HUES48 (cell line): Measurements from ENCODE around the gene GLDN.
A peak's percentile ranks its signal among the peaks of the same experiment; 100 is the strongest.
"Not testable (repeated sequence)": the region's sequence is repeated elsewhere in the genome, so short reads cannot be mapped to it uniquely, and the experiment has no call there.

Source experiments
- H3K27ac ChIP-seq: one replicate; pipeline ENCODE4 v1.7.0; 2013; ENCODE audit warnings: low read depth, low read length, inconsistent platforms
- H3K27me3 ChIP-seq: 2 replicates; pipeline ENCODE4 v1.6.1; 2013; ENCODE audit warnings: mild to moderate bottlenecking, low read length; ENCODE audit not compliant: control insufficient read depth, insufficient read depth
- H3K36me3 ChIP-seq: 2 replicates; pipeline ENCODE4 v1.6.1; 2013; ENCODE audit warnings: low read length; ENCODE audit not compliant: control insufficient read depth, insufficient read depth
- H3K4me1 ChIP-seq: 2 replicates; pipeline ENCODE4 v1.6.1; 2013; ENCODE audit warnings: mild to moderate bottlenecking, low read length; ENCODE audit not compliant: control insufficient read depth, insufficient read depth
- H3K4me3 ChIP-seq: 2 replicates; pipeline ENCODE4 v1.5.1; 2013; ENCODE audit warnings: mild to moderate bottlenecking, low read depth, low read length
- H3K9ac ChIP-seq: 2 replicates; pipeline ENCODE4 v1.6.1; 2013; ENCODE audit warnings: mild to moderate bottlenecking, low read depth, low read length, moderate library complexity
- H3K9me3 ChIP-seq: 2 replicates; pipeline ENCODE4 v1.6.1; 2013; ENCODE audit warnings: low read length; ENCODE audit not compliant: control insufficient read depth, insufficient read depth

GLDN gene

DNA sequence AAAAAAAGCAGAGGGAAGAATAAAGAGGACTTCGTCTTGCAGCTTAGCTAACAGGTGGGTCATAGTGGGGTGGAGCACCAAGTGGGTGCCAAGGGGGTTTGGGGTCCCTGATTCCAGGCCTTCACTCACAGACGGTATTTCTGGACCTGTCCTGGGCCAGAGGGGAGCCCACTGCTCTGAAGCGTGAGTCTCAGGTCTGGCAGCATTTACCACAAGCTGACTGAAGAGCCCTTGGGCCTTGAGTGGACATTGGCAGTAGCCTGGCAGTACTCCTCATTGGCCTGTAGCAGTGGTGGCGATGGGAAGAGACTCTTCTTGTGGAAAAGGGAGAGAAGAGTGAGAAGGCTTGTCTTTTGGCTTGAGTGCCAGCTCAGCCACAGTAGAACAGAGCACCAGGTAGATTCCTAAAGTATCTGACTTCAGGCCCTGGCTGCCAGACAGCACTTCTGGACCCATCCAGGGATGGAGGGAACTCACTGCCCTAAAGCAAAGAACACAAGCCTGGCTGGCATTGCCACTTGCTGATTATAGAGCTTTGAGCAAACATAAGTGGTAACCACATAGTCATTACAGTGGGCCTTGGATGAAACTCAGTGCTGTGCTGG, 72.9 kb downstream of the GLDN start:
- H3K4me3 ChIP-seq, result no peak overlapping the region
- H3K27me3 ChIP-seq, result no peaks in the 10 kb centered on the region
- H3K4me1 ChIP-seq, result peaks cover 18% of the 10 kb centered on the region
- H3K27ac ChIP-seq, result no peak overlapping the region
- H3K9me3 ChIP-seq, result no peaks in the 10 kb centered on the region
- H3K9ac ChIP-seq, result no peak overlapping the region
- H3K36me3 ChIP-seq, result no peaks in the 10 kb centered on the region

GRCh38 chr15:51416129-51416528, 74.7 kb downstream of the GLDN start:
- Histone ChIP-seq H3K4me1 (peaks cover 18% of the 10 kb centered on the region), H3K9me3 (no peaks in the 10 kb centered on the region), H3K27ac (no peak overlapping the region), H3K36me3 (no peaks in the 10 kb centered on the region), H3K4me3 (peak overlapping the region; percentile 0; the same call in 1 of the 2 replicates), H3K27me3 (no peaks in the 10 kb centered on the region), H3K9ac (no peak overlapping the region)

GRCh38 chr15:51423040-51423439, 81.6 kb downstream of the GLDN start:
- H3K9ac ChIP-seq, H3K4me3 ChIP-seq, H3K4me1 ChIP-seq, H3K27ac ChIP-seq, H3K27me3 ChIP-seq, H3K36me3 ChIP-seq: not testable (repeated sequence)
- peaks cover 14% of the 10 kb centered on the region for H3K9me3 ChIP-seq

DNA sequence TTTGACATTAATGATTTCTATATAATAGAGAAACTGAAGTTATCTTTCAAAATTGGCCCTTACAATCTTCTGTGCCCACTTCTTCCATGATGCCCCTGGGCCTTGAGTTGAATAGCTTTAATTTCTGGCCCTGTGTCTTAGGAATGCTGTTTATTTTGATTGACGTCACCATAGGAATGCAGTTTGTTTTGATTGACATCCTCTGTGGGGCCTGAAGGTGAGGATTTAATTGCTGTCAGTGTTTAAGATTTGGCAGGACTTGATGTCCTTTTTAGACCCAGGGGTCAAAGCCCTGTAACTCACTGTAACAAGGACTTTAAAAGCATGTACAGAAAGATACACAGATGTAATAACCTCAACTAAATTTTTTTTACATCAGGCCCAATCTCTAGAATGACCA, 83.3 kb downstream of the GLDN start:
- Histone ChIP-seq H3K27me3 (no peaks in the 10 kb centered on the region), H3K36me3 (no peaks in the 10 kb centered on the region), H3K9ac (no peak overlapping the region), H3K27ac (no peak overlapping the region), H3K4me1 (peaks cover 6% of the 10 kb centered on the region), H3K9me3 (peaks cover 14% of the 10 kb centered on the region), H3K4me3 (no peak overlapping the region)

DNA sequence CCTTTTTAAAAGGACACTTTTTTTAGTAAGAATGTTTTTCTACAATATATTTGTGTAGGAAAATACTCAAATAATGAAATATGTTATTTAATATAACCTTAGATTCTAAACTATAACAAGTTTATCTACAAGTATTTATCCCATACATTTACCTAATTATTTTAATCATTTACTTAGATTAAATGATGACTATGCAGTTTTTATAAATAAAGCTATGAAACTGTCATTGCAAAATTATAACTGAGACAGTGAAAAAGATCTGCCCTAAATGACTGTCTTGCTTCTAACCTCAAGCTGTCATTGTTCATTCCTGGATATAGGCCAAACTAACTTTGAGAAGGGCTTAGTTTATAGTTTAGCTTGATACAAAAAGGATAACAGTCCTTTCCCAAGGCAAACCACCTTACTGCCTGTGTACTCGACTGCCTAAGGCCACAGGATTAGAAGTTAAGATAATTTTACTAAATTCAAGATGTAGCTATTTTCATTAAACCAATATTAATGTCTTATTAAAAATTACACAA, 84.1 kb downstream of the GLDN start:
- Histone ChIP-seq H3K27me3 (no peaks in the 10 kb centered on the region), H3K4me1 (peaks cover 6% of the 10 kb centered on the region), H3K36me3 (no peaks in the 10 kb centered on the region), H3K9me3 (peaks cover 14% of the 10 kb centered on the region), H3K9ac (no peak overlapping the region), H3K27ac (no peak overlapping the region), H3K4me3 (no peak overlapping the region)

DNA sequence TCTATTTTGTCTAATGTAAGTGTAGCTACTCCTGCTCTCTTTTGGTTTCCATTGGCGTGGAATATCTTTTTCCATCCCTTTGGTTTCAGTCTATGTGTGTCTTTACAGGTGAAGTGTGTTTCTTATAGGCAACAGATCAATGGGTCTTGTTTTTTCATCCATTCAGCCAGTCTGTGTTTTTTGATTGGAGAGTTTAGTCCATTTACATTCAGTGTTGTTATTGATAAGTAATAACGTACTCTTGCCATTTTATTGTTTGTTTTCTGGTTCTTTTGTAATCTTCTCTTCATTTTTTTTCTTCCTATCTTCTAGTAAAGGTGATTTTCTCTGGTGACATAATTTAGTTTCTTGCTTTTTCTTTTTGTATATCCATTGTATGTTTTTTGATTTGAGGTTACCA, 97.1 kb downstream of the GLDN start:
- H3K27me3 ChIP-seq, result no peaks in the 10 kb centered on the region
- H3K4me1 ChIP-seq, result no peaks in the 10 kb centered on the region
- H3K27ac ChIP-seq, result no peak overlapping the region
- no peaks in the 10 kb centered on the region for H3K9me3 ChIP-seq
- no peak overlapping the region for H3K9ac ChIP-seq
- no peaks in the 10 kb centered on the region for H3K36me3 ChIP-seq
- no peak overlapping the region for H3K4me3 ChIP-seq

GRCh38 chr15:51443282-51443914, 101.9 kb downstream of the GLDN start:
- Histone ChIP-seq H3K4me3 (no peak overlapping the region), H3K36me3 (no peaks in the 10 kb centered on the region)

DNA sequence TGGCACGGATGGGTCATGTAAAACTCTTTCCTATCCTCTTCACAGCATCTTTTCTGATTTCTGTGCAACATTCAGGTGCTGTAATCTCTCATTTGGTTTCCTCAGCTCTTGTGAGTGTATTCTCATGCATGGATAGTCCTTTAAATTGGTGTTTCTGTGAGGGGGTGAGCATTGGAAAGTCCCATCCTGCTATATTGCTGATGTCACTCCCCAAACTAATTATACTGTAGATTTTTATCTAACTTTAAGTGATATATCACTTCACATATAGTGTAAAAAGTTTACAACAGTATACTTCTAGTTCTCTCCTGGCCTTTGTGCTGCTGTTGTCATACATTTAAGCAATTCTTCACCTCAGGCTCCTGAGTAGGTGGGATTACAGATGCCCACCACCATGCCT, 102.7 kb downstream of the GLDN start:
- Histone ChIP-seq H3K9me3 (no peaks in the 10 kb centered on the region), H3K4me1 (no peaks in the 10 kb centered on the region), H3K27ac (no peak overlapping the region), H3K27me3 (no peaks in the 10 kb centered on the region), H3K4me3 (no peak overlapping the region), H3K9ac (no peak overlapping the region), H3K36me3 (no peaks in the 10 kb centered on the region)

More at GRCh38 chr15:51443282-51443914, 101.9 kb downstream of the GLDN start:
- Histone ChIP-seq H3K4me1 (no peaks in the 10 kb centered on the region), H3K27ac (no peak overlapping the region), H3K9me3 (no peaks in the 10 kb centered on the region), H3K9ac (no peak overlapping the region), H3K27me3 (no peaks in the 10 kb centered on the region)

GRCh38 chr15:51444807-51445206, 103.4 kb downstream of the GLDN start:
- no peaks in the 10 kb centered on the region for H3K4me1 ChIP-seq
- no peaks in the 10 kb centered on the region for H3K27me3 ChIP-seq
- no peak overlapping the region for H3K9ac ChIP-seq
- no peak overlapping the region for H3K27ac ChIP-seq
- H3K4me3 ChIP-seq, result no peak overlapping the region
- H3K9me3 ChIP-seq, result no peaks in the 10 kb centered on the region
- peaks cover 2% of the 10 kb centered on the region; the same call in 1 of the 2 replicates for H3K36me3 ChIP-seq

DNA sequence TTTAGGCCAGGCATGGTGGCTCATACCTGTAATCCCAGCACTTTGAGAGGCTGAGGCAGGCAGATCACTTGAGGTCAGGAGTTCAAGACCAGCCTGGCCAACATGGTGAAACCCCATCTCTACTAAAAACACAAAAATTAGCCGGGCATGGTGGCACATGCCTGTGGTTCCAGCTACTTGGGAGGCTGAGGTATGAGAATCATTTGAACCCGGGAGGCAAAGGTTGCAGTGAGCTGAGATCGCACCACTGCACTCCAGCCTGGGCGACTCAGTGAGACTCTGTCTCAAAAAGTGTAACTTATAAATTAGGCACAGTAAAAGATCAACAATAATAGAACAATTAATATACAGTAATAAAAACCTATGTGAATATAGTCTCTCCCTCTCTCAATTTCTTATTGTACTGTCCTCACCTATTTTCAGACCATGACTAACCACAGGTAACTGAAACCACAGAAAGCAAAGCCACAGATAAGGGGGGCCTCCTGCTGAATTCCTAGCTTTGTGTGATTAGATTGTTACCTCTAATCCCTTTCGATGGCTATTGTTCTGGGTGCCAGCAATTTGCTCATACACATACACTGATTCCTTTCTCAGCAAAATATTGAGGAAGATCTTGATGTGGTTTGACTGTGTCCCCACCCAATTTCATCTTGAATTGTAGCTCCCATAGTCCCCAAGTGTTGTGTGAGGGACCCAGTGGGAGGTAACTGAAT, 104.7 kb downstream of the GLDN start:
- H3K4me1 ChIP-seq, H3K27me3 ChIP-seq, H3K9ac ChIP-seq, H3K36me3 ChIP-seq, H3K4me3 ChIP-seq, H3K9me3 ChIP-seq, H3K27ac ChIP-seq: not testable (repeated sequence)
